GM12801 (cell line): ENCODE results near the gene EPDR1.

Experiments used
- TF ChIP-seq, protein P1 (sequence below): IDR thresholded peaks from one replicate; pipeline ENCODE4 v1.5.1; 2011; ENCODE audit warnings: control low read depth; ENCODE audit not compliant: insufficient read length; ENCODE audit errors: extremely low read depth

EPDR1 gene

DNA sequence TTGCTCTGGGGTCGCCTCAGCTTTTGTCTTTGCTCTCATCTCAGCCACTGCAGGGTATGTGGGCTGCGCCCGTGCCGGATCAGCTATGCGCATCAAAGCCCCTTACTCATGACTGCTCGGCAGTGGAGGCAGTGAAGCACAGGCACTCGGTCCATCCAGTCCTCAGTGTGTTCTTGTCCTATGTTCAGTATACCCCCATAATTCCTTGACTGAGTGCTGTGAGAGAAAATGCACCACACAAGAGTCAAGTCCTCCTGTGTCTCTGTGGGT lies 27.4 kb downstream of the EPDR1 start:
- TF ChIP-seq, protein P1, sequence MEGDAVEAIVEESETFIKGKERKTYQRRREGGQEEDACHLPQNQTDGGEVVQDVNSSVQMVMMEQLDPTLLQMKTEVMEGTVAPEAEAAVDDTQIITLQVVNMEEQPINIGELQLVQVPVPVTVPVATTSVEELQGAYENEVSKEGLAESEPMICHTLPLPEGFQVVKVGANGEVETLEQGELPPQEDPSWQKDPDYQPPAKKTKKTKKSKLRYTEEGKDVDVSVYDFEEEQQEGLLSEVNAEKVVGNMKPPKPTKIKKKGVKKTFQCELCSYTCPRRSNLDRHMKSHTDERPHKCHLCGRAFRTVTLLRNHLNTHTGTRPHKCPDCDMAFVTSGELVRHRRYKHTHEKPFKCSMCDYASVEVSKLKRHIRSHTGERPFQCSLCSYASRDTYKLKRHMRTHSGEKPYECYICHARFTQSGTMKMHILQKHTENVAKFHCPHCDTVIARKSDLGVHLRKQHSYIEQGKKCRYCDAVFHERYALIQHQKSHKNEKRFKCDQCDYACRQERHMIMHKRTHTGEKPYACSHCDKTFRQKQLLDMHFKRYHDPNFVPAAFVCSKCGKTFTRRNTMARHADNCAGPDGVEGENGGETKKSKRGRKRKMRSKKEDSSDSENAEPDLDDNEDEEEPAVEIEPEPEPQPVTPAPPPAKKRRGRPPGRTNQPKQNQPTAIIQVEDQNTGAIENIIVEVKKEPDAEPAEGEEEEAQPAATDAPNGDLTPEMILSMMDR = no peak

DNA sequence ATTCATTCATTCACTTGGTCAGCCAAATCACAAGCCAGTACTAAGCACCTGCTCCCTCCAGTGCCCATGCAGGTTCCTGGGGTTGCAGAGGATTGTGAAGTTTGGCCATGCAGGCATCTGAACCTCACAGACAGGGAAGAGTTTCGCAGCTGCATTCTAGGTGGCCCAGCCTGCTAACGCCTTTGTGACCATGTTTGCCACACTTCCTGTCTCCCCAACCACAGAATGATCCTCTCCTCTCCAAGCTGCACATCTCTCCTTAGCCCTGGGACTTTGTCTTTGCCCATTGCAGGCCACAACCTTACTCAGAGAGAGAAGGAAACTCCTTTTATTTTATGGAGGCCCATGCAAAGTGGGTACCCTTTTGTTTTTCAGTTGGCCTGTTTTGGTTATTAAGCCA lies 31.8 kb downstream of the EPDR1 start:
- TF ChIP-seq, protein P1 = no peak

DNA sequence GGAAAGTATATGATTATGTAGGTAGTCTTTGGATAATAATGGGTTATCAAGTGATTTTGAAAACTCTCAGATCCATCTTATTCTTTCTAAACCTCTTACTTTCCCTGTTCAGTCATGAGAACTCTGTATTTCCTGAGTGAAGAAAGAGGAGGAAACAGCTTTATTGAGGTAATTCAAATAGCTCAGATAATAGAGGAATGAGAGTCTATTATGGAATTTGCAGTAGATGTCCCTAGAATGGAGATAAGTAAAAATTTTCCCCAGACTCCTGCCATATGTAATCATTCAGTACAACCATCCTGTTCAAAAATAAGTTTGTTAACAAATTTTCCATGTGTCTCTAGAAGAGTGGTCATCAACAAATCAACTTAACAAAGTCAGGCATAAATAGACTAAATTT lies 36.4 kb downstream of the EPDR1 start:
- TF ChIP-seq, protein P1 = no peak

DNA sequence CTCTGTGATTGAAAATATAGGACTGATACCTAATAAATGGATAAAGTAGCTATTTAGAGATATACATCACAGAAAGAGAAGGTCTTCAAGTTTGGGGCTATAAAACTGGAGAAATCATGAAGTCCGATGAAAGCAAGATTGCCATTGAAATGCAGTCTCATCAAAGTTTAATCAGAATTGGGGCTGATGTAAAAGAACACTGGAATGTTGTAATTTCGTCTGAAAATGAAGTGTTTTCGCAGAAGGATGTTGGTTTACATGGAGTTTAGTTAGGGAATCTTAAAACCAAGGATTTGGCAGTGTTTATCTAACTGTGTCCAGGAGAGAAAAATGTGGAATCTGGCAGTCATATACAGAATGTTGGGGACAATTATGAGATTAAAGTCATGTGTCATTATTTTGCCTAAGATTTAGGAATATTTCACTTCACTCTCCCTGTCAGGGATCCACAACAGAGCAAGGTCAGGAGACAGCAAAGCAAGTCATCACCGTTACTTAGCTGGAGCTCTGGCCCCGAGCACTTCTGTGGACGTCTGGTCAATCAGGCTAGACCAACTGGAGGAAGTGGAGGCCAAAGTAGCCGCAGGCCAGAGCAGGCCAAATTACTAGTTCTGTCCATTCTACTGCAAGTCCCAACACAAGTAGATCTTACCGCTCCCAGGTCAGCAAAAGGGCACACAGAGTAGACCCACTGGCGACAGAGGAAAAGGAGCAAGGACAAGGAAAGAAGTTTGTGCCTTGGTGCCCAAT lies 37.0 kb downstream of the EPDR1 start:
- TF ChIP-seq, protein P1 = no peak

DNA sequence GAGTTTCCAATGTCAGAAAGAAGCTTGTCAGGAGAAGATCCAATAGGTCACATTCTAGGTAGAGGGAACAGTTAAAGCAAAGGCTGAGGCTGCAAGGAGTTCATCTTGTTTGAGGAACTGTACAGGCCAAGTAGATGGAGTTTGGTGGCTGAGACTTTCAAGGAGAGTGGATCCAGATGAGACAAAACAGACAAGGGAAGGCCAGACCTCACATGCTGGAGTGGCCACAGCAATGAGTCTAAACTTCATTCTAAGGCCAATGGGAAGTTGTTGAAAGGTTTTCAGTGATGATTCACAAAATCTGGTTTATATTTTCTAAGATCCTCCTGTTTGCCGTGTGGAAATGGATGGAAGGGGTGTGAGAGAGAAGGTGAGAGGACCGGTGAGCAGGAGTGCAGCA lies 40.0 kb downstream of the EPDR1 start:
- TF ChIP-seq, protein P1 = no peak

DNA sequence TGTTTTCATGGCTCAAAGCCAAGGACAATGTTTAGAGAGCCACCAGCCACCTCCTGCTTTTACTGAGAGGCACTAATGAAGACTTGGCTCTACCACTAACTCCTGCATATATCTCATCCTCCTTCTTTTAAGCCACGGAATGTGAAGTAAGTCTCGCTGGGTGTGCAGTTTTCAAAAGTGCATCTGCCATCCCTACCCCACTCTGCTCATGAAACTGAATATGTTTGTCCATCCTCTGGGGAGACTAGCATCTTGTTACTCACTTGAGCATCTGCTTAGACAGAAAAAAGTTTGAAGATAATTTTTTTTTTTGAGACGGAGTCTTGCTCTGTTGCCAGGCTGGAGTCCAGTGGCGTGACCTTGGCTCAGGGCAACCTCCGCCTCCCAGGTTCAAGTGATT lies 40.8 kb downstream of the EPDR1 start:
- TF ChIP-seq, protein P1 = no peak

DNA sequence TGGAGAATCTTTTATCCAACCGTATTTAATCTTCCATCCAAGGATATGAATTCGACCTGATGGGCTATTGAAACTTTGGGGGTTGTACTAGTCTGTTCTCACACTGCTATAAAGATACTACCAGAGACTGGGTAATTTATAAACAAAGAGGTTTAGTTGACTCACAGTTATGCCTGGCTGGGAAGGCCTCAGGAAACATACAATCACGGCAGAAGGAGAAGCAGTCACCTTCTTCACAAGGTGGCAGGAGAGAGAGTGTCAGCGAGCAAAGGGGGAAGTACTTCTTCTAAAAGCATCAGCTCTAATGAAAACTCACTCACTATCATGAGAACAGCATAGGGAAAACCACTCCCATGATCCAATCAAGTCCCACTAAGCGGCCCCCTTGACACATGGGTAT lies 43.8 kb downstream of the EPDR1 start:
- TF ChIP-seq, protein P1 = no peak
